Suprapubic skin (tissue), 4 donors: ENCODE data around the gene LBHD2.

Experiments
- POLR2A ChIP-seq, 2 donors: fragments of 450-650 bp; IDR thresholded peaks; one replicate each; pipeline ENCODE4 v1.6.1; 2017; ENCODE audit warnings: antibody characterized with exemption in 2 of 2, mild to moderate bottlenecking in 2 of 2, moderate library complexity in 2 of 2
- POLR2AphosphoS5 ChIP-seq, 3 donors: sonication (generic); formaldehyde crosslinking; IDR thresholded peaks; one replicate each; pipeline ENCODE4 v1.6.1; 2017; ENCODE audit warnings: antibody characterized with exemption in 3 of 3
- TF ChIP-seq, protein P1 (sequence below), 2 donors: fragments of 200-600 bp in 1 of 2; fragments of 450-650 bp in 1 of 2; sonication (generic) in 1 of 2; IDR thresholded peaks; one replicate each; pipeline ENCODE4 v1.5.1; 2016 to 2019; ENCODE audit warnings: antibody characterized with exemption in 2 of 2, mild to moderate bottlenecking in 1 of 2, moderate library complexity in 1 of 2

DNA sequence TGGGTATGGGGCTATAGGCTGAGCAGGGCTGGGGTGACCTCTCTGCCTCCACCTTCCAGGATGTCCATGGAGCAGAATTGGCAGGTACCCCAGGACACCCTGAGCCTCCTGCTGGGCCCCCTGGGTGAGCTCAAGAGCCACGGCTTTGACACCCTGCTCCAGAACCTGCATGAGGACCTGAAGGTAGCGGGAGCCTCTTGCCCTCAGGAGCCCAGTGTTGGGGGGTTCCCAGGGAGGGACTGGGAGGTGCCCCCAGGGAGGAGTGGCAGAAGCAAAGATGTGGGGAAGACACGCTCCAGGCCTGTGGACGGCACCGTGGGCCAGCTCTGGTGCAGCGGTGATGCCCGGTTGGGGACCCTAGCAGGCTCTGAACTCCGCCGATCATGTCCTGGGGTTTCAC is 47.6 kb downstream of the LBHD2 start:
- TF ChIP-seq POLR2A (IDR thresholded peaks at IDR 0.05) (no peak), POLR2AphosphoS5 (IDR thresholded peaks at IDR 0.05) (no peak)
- TF ChIP-seq, protein P1, sequence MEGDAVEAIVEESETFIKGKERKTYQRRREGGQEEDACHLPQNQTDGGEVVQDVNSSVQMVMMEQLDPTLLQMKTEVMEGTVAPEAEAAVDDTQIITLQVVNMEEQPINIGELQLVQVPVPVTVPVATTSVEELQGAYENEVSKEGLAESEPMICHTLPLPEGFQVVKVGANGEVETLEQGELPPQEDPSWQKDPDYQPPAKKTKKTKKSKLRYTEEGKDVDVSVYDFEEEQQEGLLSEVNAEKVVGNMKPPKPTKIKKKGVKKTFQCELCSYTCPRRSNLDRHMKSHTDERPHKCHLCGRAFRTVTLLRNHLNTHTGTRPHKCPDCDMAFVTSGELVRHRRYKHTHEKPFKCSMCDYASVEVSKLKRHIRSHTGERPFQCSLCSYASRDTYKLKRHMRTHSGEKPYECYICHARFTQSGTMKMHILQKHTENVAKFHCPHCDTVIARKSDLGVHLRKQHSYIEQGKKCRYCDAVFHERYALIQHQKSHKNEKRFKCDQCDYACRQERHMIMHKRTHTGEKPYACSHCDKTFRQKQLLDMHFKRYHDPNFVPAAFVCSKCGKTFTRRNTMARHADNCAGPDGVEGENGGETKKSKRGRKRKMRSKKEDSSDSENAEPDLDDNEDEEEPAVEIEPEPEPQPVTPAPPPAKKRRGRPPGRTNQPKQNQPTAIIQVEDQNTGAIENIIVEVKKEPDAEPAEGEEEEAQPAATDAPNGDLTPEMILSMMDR (IDR thresholded peaks at IDR 0.05) = no peak
